Lung microvascular endothelial cell (primary cell): Measurements from ENCODE around the gene FMO1. TPM values are rescaled to one million over a fixed set of nuclear protein-coding genes. Genes with fewer than 3 reads are reported as not detected.
A peak's percentile ranks its signal among the peaks of the same experiment; 100 is the strongest.
"Not testable (repeated sequence)": the region's sequence is repeated elsewhere in the genome, so short reads cannot be mapped to it uniquely, and the experiment has no call there.

Source experiments
- DNase-seq, 2 donors: peaks; one replicate each; pipeline versions ENCODE4 v3.0.0 to v3.0.0-alpha.2; 2010; ENCODE audit warnings: low read depth in 2 of 2
- total RNA-seq: library from RNA; depleted of rRNA; stranded (reverse); fragments of >200 nt; gene quantifications from 2 replicates; pipeline ENCODE4 v1.2.1, GENCODE V29; 2014

The FMO1 gene, protein sequence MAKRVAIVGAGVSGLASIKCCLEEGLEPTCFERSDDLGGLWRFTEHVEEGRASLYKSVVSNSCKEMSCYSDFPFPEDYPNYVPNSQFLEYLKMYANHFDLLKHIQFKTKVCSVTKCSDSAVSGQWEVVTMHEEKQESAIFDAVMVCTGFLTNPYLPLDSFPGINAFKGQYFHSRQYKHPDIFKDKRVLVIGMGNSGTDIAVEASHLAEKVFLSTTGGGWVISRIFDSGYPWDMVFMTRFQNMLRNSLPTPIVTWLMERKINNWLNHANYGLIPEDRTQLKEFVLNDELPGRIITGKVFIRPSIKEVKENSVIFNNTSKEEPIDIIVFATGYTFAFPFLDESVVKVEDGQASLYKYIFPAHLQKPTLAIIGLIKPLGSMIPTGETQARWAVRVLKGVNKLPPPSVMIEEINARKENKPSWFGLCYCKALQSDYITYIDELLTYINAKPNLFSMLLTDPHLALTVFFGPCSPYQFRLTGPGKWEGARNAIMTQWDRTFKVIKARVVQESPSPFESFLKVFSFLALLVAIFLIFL
- total RNA-seq = not detected in 2 replicates

- no peak for DNase-seq
Observed at GRCh38 chr1:171248302-171248701, at the start of gene FMO1. Gene FMO1, plus strand, starts transcription at chr1:171248494. Its CDS starts 9,594 bp downstream, at chr1:171258088.

- DNase-seq = no peak
Observed at GRCh38 chr1:171204296-171204695, 44.0 kb upstream of the FMO1 start.

- DNase-seq = no peak
Observed at GRCh38 chr1:171206204-171206977, 41.9 kb upstream of the FMO1 start.

DNA sequence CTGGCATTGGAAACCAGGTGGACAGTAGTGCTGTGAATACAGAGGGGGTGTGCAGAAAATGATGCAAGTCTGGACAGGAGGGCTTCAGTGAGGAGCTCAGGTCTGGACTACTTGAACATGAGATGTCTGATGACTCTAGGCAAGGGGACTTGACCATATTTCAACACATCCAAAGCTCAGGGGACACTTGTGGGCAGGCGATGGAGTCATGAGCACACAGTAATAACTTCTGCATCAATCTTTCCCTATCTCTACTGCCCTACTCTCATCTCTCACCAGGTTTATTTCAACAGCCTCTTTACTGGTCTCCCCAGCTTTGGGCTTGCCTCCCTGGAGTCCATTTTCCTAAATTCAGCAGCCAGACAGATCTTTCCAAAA lies 41.3 kb upstream of the FMO1 start:
- no peak for DNase-seq

DNA sequence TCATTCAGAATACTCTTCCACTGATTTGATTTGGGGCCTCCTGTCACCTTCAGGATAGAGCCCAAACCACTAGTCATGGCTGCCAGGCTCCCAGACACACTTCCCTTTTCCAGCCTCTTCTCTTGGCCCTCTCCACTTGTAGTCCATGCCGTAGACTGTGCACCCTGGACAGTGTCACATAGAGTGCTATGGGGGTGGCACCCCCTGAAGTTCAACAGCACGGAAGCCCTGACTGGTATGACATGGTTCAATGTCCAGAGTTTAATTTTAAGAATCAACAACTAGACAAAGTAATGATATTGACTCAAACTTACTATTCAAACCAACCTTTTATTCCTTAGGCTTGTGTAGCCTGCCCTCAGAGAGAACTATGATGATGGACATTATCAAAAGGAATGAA lies 40.9 kb upstream of the FMO1 start:
- DNase-seq = no peak

DNA sequence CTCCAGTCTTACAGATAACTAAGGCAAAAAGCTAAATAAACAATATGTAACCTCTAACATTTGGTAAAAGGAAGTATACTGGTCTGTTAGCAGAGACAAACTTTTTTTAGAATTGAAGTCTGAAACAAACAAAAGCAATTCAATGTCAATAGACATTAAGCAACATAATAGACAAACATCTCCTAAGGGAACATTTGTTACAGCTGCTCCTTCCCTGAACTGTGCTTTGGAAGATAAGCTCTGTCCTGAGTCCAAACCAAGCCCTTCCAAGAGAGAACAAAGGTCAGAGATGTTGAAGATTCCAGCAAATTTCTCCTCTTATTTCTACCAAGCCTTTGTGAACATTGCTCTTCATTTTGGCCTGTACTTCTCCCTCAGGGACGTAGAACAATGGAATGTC lies 37.9 kb upstream of the FMO1 start:
- no peak for DNase-seq

DNA sequence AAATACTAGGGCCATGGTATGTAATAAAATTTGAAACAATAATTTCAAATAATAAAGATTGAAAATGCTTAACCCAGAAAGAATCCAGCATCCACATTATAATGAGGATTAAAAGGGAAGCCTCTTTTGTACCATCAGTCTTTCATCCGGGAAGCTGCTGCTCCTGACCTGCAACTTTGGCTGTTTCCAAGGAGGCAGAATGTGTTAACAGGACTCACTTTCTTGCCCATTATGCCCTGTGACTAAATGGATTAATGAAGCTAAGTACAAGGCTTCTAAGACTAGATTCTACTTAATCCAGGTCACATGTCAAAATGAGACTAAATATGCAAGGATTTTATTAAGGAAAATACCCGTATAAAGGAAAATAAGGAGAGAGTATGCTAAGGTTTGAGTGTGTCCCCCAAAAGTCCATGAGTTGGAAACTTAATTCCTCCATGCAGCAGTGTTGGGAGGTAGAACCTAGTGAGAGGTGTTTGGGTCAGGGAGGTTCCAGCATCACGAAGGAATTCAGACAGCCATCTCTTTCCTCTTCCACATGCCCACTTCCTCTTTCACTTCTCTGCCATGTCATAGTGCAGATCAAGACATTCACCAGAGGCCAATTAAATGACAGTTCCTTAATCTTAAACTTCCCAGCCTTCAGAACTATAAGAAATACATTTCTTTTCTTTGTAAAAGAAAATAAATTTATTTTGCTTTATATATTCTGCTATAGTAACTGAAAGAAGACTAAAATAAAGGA lies 35.5 kb upstream of the FMO1 start:
- no peak for DNase-seq

GRCh38 chr1:171213559-171214454 lies 34.5 kb upstream of the FMO1 start:
- DNase-seq = no peak

- DNase-seq = no peak
Observed at GRCh38 chr1:171217658-171218443, 30.4 kb upstream of the FMO1 start.

DNA sequence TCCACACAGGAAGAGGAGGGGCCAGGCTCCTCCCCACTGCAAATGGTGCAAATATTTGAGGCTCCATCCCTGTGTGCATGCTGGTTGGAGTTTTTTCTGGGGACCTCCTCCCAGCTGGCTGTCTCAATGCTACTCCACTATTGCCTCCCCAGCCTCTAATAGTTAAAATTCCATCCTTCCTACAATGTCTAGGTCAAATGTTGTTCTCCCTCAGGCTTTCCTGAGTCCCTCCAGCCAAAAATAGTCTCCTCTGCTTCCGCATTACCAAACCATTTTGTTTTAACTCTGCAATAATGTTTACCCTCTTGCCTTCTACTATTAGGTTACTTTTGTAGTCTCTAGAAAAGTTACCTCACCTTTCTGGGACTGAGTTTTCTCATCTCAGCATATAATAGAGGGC lies 29.6 kb upstream of the FMO1 start:
- no peak for DNase-seq

GRCh38 chr1:171219346-171220080 lies 28.8 kb upstream of the FMO1 start:
- DNase-seq = no peak

DNA sequence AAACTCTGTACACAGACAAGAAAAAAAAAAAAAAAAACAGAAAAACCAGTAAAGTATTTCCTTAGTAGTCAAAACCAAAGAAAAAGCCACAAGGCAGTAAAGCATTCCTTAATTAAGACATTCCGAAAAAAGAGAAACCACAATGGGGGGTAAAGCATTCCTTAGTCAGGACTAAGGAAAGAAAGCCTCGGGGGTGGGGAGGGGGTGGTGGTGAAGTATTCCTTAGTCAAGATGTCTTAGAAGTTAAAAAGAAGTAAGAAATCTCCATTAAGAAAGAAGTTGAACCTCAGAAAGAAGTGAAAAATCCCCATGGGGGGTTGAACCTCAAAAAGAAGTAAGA lies 28.2 kb upstream of the FMO1 start:
- DNase-seq = no peak

DNA sequence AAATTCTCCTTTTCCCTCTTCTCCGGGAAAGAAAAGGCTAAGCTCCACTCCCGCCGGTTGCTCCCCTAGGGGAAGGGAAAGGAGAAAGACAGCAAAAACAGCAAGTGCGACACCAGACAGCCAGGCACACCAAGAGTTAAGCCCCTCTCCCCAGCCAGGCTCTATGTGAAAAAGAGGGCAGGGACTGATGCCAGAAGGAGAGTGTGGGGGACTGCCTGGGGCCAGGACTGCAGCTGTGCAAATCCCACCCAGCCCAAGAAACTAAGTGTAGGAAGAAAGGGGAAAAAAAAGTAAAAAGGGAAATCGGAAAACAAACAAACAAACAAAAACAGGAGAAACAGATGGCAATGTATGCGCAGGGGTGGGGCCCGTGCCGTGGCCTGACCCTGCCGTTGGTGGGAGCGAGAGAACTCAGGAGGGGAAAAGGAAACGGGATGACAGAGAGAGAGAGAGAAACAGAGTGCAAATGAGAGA lies 27.7 kb upstream of the FMO1 start:
- DNase-seq = no peak

DNA sequence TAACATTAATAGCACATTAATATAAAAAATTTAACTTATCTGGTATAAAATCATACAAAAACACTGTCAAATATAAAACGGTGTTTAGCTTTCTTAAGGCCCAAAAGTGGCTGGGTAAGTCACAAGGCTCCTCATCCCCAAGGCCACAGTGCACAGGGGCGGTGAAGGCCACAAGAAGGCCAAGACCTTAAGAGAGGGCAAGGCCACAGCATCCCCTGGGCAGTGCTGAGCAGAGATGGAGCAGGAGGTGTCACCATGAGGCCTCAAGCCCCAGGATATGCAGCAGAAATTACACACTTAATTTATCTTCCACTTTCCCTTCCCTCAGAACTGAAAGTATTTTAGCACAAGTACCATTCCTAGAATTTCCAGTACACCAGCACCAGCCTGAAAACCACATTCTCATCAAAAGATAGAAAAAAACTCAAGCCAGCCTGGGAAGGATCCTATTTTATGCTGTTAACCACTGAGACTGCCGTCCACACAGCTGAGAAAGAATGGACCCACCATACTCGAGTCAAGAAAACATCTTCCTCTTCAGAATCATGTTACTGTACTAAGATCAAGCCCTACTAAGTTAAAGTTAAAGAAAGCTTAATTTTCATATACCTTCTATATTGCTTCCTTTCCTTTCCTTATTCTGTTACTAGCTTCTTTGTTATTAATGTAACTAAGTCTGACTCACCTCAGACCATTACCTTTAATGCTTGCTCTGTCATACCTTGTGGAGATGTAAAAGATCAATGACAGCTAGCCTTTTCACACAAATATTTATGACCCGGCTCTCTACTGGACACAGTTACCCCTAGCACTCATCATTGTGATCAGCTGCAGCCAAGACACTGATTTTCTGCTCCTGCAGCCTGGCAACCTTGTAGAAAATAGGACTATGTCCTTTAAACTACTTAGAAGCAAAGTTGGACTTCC lies 26.4 kb upstream of the FMO1 start:
- no peak for DNase-seq

GRCh38 chr1:171222936-171223335 lies 25.4 kb upstream of the FMO1 start:
- no peak for DNase-seq

GRCh38 chr1:171224257-171224656 lies 24.0 kb upstream of the FMO1 start:
- not testable (repeated sequence) for DNase-seq

- DNase-seq = peak; percentile 62 to 86
Observed at GRCh38 chr1:171226747-171227370, 21.4 kb upstream of the FMO1 start.

DNA sequence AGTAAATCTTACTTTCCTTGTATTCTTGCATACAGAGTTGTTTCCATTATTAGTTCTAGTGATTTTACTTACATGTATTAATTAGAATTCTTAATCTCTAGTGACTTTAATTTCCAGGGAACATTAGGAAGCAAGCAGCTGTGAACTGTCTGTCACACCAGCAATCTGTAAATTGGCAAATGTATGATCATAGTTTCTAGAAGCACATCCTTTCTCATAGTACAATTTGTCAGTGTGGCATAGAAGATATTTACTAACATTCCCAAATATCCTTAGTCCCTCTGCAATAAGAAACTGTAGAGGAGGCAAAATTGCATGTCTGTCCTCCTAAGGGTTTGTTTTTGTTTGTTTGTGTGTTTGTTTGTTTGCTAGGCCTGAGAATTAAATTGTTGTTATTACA lies 17.0 kb upstream of the FMO1 start:
- no peak for DNase-seq
